ENCODE data around the gene ZNF385A. TPM values are rescaled to one million over a fixed set of nuclear protein-coding genes. Genes with fewer than 3 reads are reported as not detected.

The ZNF385A gene
- polyA plus RNA-seq, 1 donor from 2014 or later = 0.46 TPM

DNA sequence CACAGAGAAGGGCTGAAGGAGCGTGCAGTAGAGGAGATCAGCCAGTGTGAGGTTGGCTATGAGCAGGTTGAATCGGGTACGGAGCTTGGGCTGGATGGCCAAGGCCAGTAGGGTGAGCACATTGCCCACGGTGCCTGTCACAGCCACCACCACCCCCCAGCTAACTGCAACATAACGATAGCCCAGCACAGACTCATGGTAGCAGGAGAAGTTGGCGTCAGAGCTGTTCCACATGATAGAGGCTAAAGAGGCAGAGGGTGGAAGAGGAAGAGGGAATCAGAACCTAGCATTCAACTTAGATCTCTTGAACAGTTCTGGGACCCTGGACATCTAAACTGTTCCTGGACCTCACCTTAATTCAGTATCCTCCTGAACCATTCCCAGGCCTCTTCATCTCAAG is 20.9 kb downstream of the ZNF385A start:
- Histone ChIP-seq H3K36me3 (ENCODE audit: insufficient read depth, low read length) (no peaks in the 10 kb centered on the region), H3K79me2 (replicated peaks; ENCODE audit: insufficient read depth, low read length) (no peaks in the 10 kb centered on the region), H3K9me3 (ENCODE audit: low read length) (no peaks in the 10 kb centered on the region), H3K27me3 (ENCODE audit: insufficient read depth, low read depth, low read length) (no peaks in the 10 kb centered on the region), H2AFZ (ENCODE audit: low read depth, low read length) (no peak overlapping the region), H3K9ac (ENCODE audit: low read length) (no peak overlapping the region), H3K4me2 (ENCODE audit: low read length) (no peak overlapping the region), H3K27ac (ENCODE audit: low read length) (no peak overlapping the region), H3K9me2 (ENCODE audit: insufficient read depth, low read length) (no peaks in the 10 kb centered on the region), H3K4me3 (ENCODE audit: low read length) (no peak overlapping the region), H3F3A (ENCODE audit: insufficient read depth, low read length, poor library complexity, severe bottlenecking) (peaks cover 4% of the 10 kb centered on the region), H4K20me1 (ENCODE audit: insufficient read depth) (no peaks in the 10 kb centered on the region)
- TF ChIP-seq, protein P1, sequence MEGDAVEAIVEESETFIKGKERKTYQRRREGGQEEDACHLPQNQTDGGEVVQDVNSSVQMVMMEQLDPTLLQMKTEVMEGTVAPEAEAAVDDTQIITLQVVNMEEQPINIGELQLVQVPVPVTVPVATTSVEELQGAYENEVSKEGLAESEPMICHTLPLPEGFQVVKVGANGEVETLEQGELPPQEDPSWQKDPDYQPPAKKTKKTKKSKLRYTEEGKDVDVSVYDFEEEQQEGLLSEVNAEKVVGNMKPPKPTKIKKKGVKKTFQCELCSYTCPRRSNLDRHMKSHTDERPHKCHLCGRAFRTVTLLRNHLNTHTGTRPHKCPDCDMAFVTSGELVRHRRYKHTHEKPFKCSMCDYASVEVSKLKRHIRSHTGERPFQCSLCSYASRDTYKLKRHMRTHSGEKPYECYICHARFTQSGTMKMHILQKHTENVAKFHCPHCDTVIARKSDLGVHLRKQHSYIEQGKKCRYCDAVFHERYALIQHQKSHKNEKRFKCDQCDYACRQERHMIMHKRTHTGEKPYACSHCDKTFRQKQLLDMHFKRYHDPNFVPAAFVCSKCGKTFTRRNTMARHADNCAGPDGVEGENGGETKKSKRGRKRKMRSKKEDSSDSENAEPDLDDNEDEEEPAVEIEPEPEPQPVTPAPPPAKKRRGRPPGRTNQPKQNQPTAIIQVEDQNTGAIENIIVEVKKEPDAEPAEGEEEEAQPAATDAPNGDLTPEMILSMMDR (IDR thresholded peaks at IDR 0.05; ENCODE audit: poor library complexity, severe bottlenecking) = no peak
- TF ChIP-seq RAD21 (conservative IDR thresholded peaks at IDR 0.05) (no peak), TAF1 (IDR thresholded peaks at IDR 0.05; ENCODE audit: low read depth) (no peak), SMC3 (conservative IDR thresholded peaks at IDR 0.05; ENCODE audit: poor library complexity) (no peak), EP300 (conservative IDR thresholded peaks at IDR 0.05; ENCODE audit: poor library complexity, severe bottlenecking) (no peak), EZH2 (IDR thresholded peaks at IDR 0.05; ENCODE audit: borderline replicate concordance, insufficient read depth, low read length, poor library complexity, severe bottlenecking) (no peak), MXI1 (conservative IDR thresholded peaks at IDR 0.05; ENCODE audit: poor library complexity, severe bottlenecking) (no peak), POLR2AphosphoS5 (IDR thresholded peaks at IDR 0.05) (no peak)
- TF ChIP-seq, protein P2, sequence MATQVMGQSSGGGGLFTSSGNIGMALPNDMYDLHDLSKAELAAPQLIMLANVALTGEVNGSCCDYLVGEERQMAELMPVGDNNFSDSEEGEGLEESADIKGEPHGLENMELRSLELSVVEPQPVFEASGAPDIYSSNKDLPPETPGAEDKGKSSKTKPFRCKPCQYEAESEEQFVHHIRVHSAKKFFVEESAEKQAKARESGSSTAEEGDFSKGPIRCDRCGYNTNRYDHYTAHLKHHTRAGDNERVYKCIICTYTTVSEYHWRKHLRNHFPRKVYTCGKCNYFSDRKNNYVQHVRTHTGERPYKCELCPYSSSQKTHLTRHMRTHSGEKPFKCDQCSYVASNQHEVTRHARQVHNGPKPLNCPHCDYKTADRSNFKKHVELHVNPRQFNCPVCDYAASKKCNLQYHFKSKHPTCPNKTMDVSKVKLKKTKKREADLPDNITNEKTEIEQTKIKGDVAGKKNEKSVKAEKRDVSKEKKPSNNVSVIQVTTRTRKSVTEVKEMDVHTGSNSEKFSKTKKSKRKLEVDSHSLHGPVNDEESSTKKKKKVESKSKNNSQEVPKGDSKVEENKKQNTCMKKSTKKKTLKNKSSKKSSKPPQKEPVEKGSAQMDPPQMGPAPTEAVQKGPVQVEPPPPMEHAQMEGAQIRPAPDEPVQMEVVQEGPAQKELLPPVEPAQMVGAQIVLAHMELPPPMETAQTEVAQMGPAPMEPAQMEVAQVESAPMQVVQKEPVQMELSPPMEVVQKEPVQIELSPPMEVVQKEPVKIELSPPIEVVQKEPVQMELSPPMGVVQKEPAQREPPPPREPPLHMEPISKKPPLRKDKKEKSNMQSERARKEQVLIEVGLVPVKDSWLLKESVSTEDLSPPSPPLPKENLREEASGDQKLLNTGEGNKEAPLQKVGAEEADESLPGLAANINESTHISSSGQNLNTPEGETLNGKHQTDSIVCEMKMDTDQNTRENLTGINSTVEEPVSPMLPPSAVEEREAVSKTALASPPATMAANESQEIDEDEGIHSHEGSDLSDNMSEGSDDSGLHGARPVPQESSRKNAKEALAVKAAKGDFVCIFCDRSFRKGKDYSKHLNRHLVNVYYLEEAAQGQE (IDR thresholded peaks at IDR 0.05; ENCODE audit: borderline replicate concordance) = no peak

DNA sequence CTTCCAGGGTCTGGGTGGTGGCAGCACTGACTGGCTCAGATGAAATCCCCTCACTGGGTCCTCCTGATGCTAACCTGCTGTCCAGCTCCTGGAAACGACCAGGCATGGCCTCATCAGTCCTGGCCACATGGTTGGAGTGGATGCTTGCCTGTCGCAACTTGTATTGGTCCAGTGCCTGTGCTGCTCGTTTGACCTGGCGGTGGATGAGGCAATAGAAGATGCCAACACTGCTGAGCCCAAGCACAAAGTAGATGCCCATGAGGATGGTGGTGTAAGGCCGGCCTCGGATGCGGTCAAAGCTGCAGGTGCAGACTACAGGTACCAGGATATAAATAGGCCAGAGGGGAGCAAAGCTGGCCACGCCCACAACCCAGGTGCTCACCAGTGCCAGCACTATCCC is 21.5 kb downstream of the ZNF385A start:
- H3K9me2 ChIP-seq (ENCODE audit: insufficient read depth, low read length) = no peaks in the 10 kb centered on the region
- no peaks in the 10 kb centered on the region for H3K27me3 ChIP-seq (ENCODE audit: insufficient read depth, low read depth, low read length)
- H3F3A ChIP-seq (ENCODE audit: insufficient read depth, low read length, poor library complexity, severe bottlenecking) = peaks cover 4% of the 10 kb centered on the region
- peaks cover 4% of the 10 kb centered on the region for H3K79me2 ChIP-seq (replicated peaks; ENCODE audit: insufficient read depth, low read length)
- TF ChIP-seq MXI1 (conservative IDR thresholded peaks at IDR 0.05; ENCODE audit: poor library complexity, severe bottlenecking) = no peak
- no peak for TF ChIP-seq TAF1 (IDR thresholded peaks at IDR 0.05; ENCODE audit: low read depth)
- TF ChIP-seq, protein P2 (IDR thresholded peaks at IDR 0.05; ENCODE audit: borderline replicate concordance) = no peak
- TF ChIP-seq RAD21 (conservative IDR thresholded peaks at IDR 0.05) = no peak
- TF ChIP-seq, protein P1 (IDR thresholded peaks at IDR 0.05; ENCODE audit: poor library complexity, severe bottlenecking) = no peak
- TF ChIP-seq POLR2AphosphoS5 (IDR thresholded peaks at IDR 0.05) = no peak
- no peak for TF ChIP-seq SMC3 (conservative IDR thresholded peaks at IDR 0.05; ENCODE audit: poor library complexity)
- no peak for TF ChIP-seq EP300 (conservative IDR thresholded peaks at IDR 0.05; ENCODE audit: poor library complexity, severe bottlenecking)
- TF ChIP-seq EZH2 (IDR thresholded peaks at IDR 0.05; ENCODE audit: borderline replicate concordance, insufficient read depth, low read length, poor library complexity, severe bottlenecking) = no peak
- H3K27ac ChIP-seq (ENCODE audit: low read length) = no peak overlapping the region
- H3K4me3 ChIP-seq (ENCODE audit: low read length) = no peak overlapping the region
- H3K9ac ChIP-seq (ENCODE audit: low read length) = no peak overlapping the region
- H3K36me3 ChIP-seq (ENCODE audit: insufficient read depth, low read length) = no peaks in the 10 kb centered on the region
- no peak overlapping the region for H3K4me2 ChIP-seq (ENCODE audit: low read length)
- H3K9me3 ChIP-seq (ENCODE audit: low read length) = no peaks in the 10 kb centered on the region
- H4K20me1 ChIP-seq (ENCODE audit: insufficient read depth) = no peaks in the 10 kb centered on the region
- H2AFZ ChIP-seq (ENCODE audit: low read depth, low read length) = no peak overlapping the region
